Measurements from ENCODE around the gene PPIP5K1.

The PPIP5K1 gene

DNA sequence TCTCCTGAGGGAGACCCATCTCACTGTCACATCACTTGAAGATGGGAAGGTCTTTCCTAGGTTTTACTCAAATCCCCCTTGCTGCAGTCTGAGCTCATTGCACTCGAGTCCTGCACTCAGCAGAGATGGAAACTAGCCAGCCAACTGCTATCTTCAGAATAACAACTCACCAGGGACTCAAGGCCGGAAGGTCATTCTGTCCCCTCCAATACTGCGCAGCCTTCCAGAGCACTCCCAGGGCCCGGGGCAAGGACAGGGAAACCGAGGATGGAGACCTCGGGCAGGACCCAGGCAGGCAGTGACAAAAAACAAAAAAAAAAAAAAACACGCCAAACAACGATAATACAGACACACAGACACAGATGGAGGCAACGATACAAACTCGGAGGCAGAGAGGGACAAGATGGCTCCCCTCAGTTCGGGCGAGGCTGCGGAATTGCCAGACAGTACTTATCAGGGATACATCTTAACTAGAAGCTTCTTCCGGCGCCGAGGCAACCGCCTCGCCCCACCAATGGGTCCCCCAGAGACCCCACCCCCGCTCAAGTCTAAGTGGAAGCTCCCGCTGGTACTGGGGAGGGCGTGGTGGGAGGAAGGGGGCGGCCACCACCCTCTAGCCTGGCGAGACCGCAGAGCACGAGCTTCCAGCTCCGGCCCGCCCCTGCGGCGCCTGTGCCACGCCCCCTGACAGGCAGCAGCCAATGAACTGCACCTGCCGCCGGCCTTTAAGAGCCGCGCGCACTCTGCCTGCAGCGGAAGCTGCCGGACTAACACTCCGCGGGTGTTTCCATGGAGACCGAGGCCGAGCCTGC lies 79.6 kb downstream of the PPIP5K1 start:
- Histone ChIP-seq H3K36me3 (ENCODE audit: low read depth) (no peaks in the 10 kb centered on the region), H3K4me1 (ENCODE audit: insufficient read depth, poor library complexity, severe bottlenecking) (no peaks in the 10 kb centered on the region)

DNA sequence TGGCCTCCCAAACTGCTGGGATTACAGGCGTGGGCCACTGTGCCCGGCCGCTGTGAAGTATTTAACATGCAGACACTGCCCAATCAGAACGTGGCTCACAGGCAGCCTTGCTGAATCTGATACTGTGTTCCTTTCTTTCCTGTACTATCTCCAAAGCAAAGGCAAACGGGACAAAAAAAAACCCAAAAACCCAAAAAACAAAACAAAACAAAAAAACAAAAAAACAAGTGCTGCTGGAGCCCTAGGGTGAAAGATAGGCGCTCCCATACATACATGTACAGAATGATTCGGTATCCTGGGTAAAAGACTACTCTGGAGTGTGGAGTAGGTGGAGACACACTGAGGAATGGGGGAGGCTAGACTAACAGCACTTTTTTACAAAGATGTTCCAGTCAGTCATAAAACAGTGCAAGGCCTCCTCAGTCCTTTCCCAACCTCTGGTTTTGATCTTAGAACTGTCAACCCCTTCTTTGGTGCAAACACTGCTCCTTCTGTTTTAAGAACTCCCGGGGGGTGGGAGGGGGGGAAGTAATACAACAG lies 80.3 kb downstream of the PPIP5K1 start:
- Histone ChIP-seq H3K4me3 (ENCODE audit: severe bottlenecking) (peak overlapping the region; percentile 51), H3K4me1 (ENCODE audit: insufficient read depth, poor library complexity, severe bottlenecking) (no peaks in the 10 kb centered on the region), H3K27me3 (ENCODE audit: insufficient read depth, poor library complexity, severe bottlenecking) (no peaks in the 10 kb centered on the region), H3K36me3 (ENCODE audit: low read depth) (no peaks in the 10 kb centered on the region), H3K27ac (ENCODE audit: poor library complexity, severe bottlenecking) (peak overlapping the region; percentile 33), H3K9me3 (ENCODE audit: severe bottlenecking) (no peaks in the 10 kb centered on the region)
- ATAC-seq (ENCODE audit: low read depth), result no peak
- TF ChIP-seq, protein P1, sequence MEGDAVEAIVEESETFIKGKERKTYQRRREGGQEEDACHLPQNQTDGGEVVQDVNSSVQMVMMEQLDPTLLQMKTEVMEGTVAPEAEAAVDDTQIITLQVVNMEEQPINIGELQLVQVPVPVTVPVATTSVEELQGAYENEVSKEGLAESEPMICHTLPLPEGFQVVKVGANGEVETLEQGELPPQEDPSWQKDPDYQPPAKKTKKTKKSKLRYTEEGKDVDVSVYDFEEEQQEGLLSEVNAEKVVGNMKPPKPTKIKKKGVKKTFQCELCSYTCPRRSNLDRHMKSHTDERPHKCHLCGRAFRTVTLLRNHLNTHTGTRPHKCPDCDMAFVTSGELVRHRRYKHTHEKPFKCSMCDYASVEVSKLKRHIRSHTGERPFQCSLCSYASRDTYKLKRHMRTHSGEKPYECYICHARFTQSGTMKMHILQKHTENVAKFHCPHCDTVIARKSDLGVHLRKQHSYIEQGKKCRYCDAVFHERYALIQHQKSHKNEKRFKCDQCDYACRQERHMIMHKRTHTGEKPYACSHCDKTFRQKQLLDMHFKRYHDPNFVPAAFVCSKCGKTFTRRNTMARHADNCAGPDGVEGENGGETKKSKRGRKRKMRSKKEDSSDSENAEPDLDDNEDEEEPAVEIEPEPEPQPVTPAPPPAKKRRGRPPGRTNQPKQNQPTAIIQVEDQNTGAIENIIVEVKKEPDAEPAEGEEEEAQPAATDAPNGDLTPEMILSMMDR (IDR thresholded peaks at IDR 0.05; ENCODE audit: poor library complexity, severe bottlenecking), result no peak
- DNase-seq (ENCODE audit: low spot score), result no peak

More for the DNA sequence above, 79.6 kb downstream of the PPIP5K1 start:
- peak overlapping the region; percentile 51 for H3K4me3 ChIP-seq (ENCODE audit: severe bottlenecking)
- ATAC-seq (ENCODE audit: low read depth), result peak; percentile 96
- peak overlapping the region; percentile 33 for H3K27ac ChIP-seq (ENCODE audit: poor library complexity, severe bottlenecking)
- H3K27me3 ChIP-seq (ENCODE audit: insufficient read depth, poor library complexity, severe bottlenecking), result no peaks in the 10 kb centered on the region
- peak; percentile 100 for DNase-seq (ENCODE audit: low spot score)
- TF ChIP-seq, protein P1 (IDR thresholded peaks at IDR 0.05; ENCODE audit: poor library complexity, severe bottlenecking), result peak; percentile 18
- H3K9me3 ChIP-seq (ENCODE audit: severe bottlenecking), result no peaks in the 10 kb centered on the region

DNA sequence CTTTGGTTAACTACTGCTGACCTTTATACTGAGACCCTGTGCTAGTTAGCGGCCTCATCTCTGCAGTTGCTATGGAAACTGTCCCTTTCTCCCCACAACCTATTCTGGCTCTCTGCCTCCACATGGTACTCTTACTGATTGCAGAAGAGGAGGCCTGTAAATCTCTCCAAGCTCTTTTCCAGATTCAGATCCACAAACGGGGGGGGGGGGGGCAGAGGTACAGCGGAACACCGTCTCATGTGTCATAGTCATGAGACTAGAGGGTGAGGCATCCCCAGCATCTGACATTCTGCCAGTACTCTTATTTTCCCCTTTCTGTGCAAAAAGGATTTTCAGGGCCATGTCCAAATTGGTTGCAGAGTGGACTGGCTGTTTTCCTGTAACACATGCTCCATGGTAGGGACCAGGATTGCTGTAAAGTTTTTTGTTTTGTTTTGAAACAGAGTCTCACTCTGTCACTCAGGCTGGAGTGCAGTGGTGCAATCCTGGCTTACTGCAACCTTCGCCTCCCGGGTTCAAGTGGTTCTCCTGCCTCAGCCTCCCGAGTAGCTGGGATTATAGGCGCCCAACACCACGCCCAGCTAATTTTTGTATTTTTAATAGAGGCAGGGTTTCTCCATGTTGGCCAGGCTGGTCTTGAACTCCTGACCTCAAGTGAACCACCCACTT lies 80.9 kb downstream of the PPIP5K1 start:
- Histone ChIP-seq H3K27ac (ENCODE audit: poor library complexity, severe bottlenecking) (no peak overlapping the region), H3K4me1 (ENCODE audit: insufficient read depth, poor library complexity, severe bottlenecking) (no peaks in the 10 kb centered on the region), H3K9me3 (ENCODE audit: severe bottlenecking) (no peaks in the 10 kb centered on the region), H3K4me3 (ENCODE audit: severe bottlenecking) (no peak overlapping the region), H3K36me3 (ENCODE audit: low read depth) (no peaks in the 10 kb centered on the region), H3K27me3 (ENCODE audit: insufficient read depth, poor library complexity, severe bottlenecking) (no peaks in the 10 kb centered on the region)
- DNase-seq (ENCODE audit: low spot score), result no peak
- TF ChIP-seq, protein P1 (IDR thresholded peaks at IDR 0.05; ENCODE audit: poor library complexity, severe bottlenecking), result no peak
- no peak for ATAC-seq (ENCODE audit: low read depth)

DNA sequence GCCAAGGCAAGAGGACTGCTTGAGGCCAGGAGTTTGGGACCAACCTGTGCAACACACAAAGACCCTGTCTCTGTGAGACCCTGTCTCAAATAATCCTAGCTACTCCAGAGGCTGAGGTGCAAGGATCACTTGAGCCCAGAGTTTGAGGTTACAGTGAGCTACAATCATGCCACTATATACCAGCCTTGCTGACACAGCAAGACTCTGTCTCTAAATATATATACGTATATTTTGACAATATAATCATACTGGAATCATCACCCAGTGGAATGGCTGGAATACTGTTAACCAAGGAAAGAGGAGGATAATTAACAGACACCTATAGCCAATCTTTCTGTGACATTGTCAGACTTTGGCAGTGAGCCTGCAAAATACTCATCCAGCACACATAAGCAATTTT lies 81.6 kb downstream of the PPIP5K1 start:
- no peaks in the 10 kb centered on the region for H3K27me3 ChIP-seq (ENCODE audit: insufficient read depth, poor library complexity, severe bottlenecking)
- no peak overlapping the region for H3K4me3 ChIP-seq (ENCODE audit: severe bottlenecking)
- H3K4me1 ChIP-seq (ENCODE audit: insufficient read depth, poor library complexity, severe bottlenecking), result no peaks in the 10 kb centered on the region
- DNase-seq (ENCODE audit: low spot score) (no peak), ATAC-seq (ENCODE audit: low read depth) (no peak)
- no peaks in the 10 kb centered on the region for H3K36me3 ChIP-seq (ENCODE audit: low read depth)
- H3K27ac ChIP-seq (ENCODE audit: poor library complexity, severe bottlenecking), result no peak overlapping the region
- TF ChIP-seq, protein P1 (IDR thresholded peaks at IDR 0.05; ENCODE audit: poor library complexity, severe bottlenecking), result no peak
- no peaks in the 10 kb centered on the region for H3K9me3 ChIP-seq (ENCODE audit: severe bottlenecking)
